Vagina (tissue), 2 donors: ENCODE data around the gene BMF.

Experiments
- POLR2A ChIP-seq, 2 donors: fragments of 450-650 bp; IDR thresholded peaks; one replicate each; pipeline ENCODE4 v1.6.1; 2017; ENCODE audit warnings: antibody characterized with exemption in 2 of 2, mild to moderate bottlenecking in 2 of 2, moderate library complexity in 2 of 2
- TF ChIP-seq, protein P1 (sequence below), 3 experiments: fragments of 450-650 bp in 2 of 3; fragments of 200-600 bp in 1 of 3; sonication (generic) in 1 of 3; IDR thresholded peaks; one replicate each; pipeline ENCODE4 v1.5.1; 2017 to 2019; ENCODE audit warnings: antibody characterized with exemption in 3 of 3, mild to moderate bottlenecking in 2 of 3, moderate library complexity in 2 of 3

DNA sequence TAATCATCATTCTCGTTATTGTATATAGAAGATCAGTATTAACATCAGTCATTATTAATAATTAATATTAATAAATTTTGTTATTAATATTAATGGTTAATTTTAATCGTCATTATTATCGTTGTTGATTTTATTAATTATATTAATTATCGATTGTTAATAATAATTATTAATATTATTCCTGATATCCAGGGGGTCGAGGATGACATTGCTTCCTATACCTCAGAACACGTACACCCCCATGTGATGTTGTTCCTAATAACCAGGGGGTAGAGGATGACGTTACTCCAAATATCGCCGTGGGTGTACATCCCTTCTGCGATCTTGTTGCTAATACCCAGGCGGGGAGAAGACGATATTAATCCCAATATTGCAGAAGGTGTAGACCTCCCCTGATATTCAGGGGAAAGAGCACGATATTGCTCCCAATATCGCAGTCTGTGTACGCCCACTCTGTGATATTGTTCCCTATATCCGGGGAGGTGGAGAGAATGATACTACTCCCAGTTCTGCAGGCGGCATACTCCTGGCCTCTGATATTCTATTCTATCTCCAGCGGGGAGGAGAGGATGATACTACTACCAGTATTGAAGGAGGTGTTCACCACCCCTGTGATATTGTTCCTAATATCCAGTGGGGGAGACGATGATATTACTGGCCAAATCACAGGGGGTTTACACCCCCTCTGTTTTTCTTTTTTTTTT, 22.3 kb upstream of the BMF start:
- no peak for TF ChIP-seq POLR2A (IDR thresholded peaks at IDR 0.05)
- TF ChIP-seq, protein P1, sequence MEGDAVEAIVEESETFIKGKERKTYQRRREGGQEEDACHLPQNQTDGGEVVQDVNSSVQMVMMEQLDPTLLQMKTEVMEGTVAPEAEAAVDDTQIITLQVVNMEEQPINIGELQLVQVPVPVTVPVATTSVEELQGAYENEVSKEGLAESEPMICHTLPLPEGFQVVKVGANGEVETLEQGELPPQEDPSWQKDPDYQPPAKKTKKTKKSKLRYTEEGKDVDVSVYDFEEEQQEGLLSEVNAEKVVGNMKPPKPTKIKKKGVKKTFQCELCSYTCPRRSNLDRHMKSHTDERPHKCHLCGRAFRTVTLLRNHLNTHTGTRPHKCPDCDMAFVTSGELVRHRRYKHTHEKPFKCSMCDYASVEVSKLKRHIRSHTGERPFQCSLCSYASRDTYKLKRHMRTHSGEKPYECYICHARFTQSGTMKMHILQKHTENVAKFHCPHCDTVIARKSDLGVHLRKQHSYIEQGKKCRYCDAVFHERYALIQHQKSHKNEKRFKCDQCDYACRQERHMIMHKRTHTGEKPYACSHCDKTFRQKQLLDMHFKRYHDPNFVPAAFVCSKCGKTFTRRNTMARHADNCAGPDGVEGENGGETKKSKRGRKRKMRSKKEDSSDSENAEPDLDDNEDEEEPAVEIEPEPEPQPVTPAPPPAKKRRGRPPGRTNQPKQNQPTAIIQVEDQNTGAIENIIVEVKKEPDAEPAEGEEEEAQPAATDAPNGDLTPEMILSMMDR (IDR thresholded peaks at IDR 0.05): no peak
